Measurements from ENCODE around the gene ZMIZ1.

Gene ZMIZ1

GRCh38 chr10:79098596-79099015 is 29.8 kb downstream of the ZMIZ1 start:
- no peak overlapping the region for H3K27ac ChIP-seq
- TF ChIP-seq ZFX (IDR thresholded peaks at IDR 0.05; ENCODE audit: borderline replicate concordance): no peak
- TF ChIP-seq CTCF (IDR thresholded peaks at IDR 0.05): no peak

- TF ChIP-seq CTCF (IDR thresholded peaks at IDR 0.05) (no peak), ZFX (IDR thresholded peaks at IDR 0.05; ENCODE audit: borderline replicate concordance) (no peak)
- H3K27ac ChIP-seq: no peak overlapping the region
Measured at GRCh38 chr10:79099898-79100448, 31.2 kb downstream of the ZMIZ1 start.

GRCh38 chr10:79100771-79101170 is 32.0 kb downstream of the ZMIZ1 start:
- no peak for TF ChIP-seq CTCF (IDR thresholded peaks at IDR 0.05)
- H3K27ac ChIP-seq: no peak overlapping the region

- H3K27ac ChIP-seq: no peak overlapping the region
- TF ChIP-seq CTCF (IDR thresholded peaks at IDR 0.05) (no peak), ZFX (IDR thresholded peaks at IDR 0.05; ENCODE audit: borderline replicate concordance) (no peak)
Measured at GRCh38 chr10:79101560-79102497, 33.1 kb downstream of the ZMIZ1 start.

- no peak for TF ChIP-seq ZFX (IDR thresholded peaks at IDR 0.05; ENCODE audit: borderline replicate concordance)
- no peak for TF ChIP-seq CTCF (IDR thresholded peaks at IDR 0.05)
- H3K27ac ChIP-seq: no peak overlapping the region
Measured at GRCh38 chr10:79102498-79102874, 33.7 kb downstream of the ZMIZ1 start.

- H3K27ac ChIP-seq: no peak overlapping the region
Measured at GRCh38 chr10:79103129-79103528, 34.4 kb downstream of the ZMIZ1 start.

More at GRCh38 chr10:79103129-79103528, 34.4 kb downstream of the ZMIZ1 start:
- TF ChIP-seq ZFX (IDR thresholded peaks at IDR 0.05; ENCODE audit: borderline replicate concordance): no peak
- TF ChIP-seq CTCF (IDR thresholded peaks at IDR 0.05): no peak
